Suprapubic skin (tissue), 4 donors: Measurements from ENCODE around the gene KIFBP.
"Not testable (repeated sequence)": the region's sequence is repeated elsewhere in the genome, so short reads cannot be mapped to it uniquely, and the experiment has no call there.

Experiments used
- POLR2A ChIP-seq, 2 donors: fragments of 450-650 bp; IDR thresholded peaks; one replicate each; pipeline ENCODE4 v1.6.1; 2017; ENCODE audit warnings: antibody characterized with exemption in 2 of 2, mild to moderate bottlenecking in 2 of 2, moderate library complexity in 2 of 2
- POLR2AphosphoS5 ChIP-seq, 3 donors: sonication (generic); formaldehyde crosslinking; IDR thresholded peaks; one replicate each; pipeline ENCODE4 v1.6.1; 2017; ENCODE audit warnings: antibody characterized with exemption in 3 of 3
- TF ChIP-seq, protein P1 (sequence below), 2 donors: fragments of 200-600 bp in 1 of 2; fragments of 450-650 bp in 1 of 2; sonication (generic) in 1 of 2; IDR thresholded peaks; one replicate each; pipeline ENCODE4 v1.5.1; 2016 to 2019; ENCODE audit warnings: antibody characterized with exemption in 2 of 2, mild to moderate bottlenecking in 1 of 2, moderate library complexity in 1 of 2

DNA sequence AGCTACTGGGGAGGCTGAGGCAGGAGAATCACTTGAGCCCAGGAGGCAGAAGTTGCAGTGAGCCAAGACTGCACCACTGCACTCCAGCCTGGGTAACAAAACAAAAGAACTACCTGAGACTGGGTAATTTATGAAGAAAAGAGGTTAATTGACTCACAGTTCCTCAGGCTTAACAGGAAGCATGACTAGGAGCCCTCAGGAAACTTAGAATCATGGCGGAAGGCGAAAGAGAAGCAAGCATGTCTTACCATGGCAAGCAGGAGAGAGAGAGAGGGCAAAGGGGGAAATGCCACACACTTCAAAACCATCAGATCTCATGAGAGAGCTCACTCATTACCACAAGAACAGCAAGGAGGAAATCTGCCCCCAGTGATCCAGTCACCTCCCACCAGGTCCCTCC is 24.2 kb downstream of the KIFBP start:
- TF ChIP-seq, protein P1, sequence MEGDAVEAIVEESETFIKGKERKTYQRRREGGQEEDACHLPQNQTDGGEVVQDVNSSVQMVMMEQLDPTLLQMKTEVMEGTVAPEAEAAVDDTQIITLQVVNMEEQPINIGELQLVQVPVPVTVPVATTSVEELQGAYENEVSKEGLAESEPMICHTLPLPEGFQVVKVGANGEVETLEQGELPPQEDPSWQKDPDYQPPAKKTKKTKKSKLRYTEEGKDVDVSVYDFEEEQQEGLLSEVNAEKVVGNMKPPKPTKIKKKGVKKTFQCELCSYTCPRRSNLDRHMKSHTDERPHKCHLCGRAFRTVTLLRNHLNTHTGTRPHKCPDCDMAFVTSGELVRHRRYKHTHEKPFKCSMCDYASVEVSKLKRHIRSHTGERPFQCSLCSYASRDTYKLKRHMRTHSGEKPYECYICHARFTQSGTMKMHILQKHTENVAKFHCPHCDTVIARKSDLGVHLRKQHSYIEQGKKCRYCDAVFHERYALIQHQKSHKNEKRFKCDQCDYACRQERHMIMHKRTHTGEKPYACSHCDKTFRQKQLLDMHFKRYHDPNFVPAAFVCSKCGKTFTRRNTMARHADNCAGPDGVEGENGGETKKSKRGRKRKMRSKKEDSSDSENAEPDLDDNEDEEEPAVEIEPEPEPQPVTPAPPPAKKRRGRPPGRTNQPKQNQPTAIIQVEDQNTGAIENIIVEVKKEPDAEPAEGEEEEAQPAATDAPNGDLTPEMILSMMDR (IDR thresholded peaks at IDR 0.05), result not testable (repeated sequence)
- TF ChIP-seq POLR2A, POLR2AphosphoS5 (IDR thresholded peaks at IDR 0.05): not testable (repeated sequence)
